ENCODE measurements around the gene CEP57L1. TPM values are rescaled to one million over a fixed set of nuclear protein-coding genes. Genes with fewer than 3 reads are reported as not detected.

Gene CEP57L1
- total RNA-seq, result 14.0 to 18.3 TPM (median 16.6 TPM) in 3 replicates
- long read RNA-seq, transcript CEP57L1-205 (11 exons, 2,771 nt), result major isoform, 5 of 20 reads
- long read RNA-seq, partial matches to known transcripts, result 5 of 20 reads
- long read RNA-seq, other reads (novel, unspliced or antisense), result 10 of 20 reads

- no peaks in the 10 kb centered on the region for H3K27me3 Mint-ChIP-seq (ENCODE audit: low read depth)
- no peaks in the 10 kb centered on the region for H3K9me3 Mint-ChIP-seq (ENCODE audit: low read depth)
- H3K4me1 Mint-ChIP-seq (ENCODE audit: low read depth), result peaks cover 46% of the 10 kb centered on the region
- peak within 1 kb of the TSS; percentile 99 for H3K27ac Mint-ChIP-seq (ENCODE audit: unreplicated experiment)
- H3K4me3 Mint-ChIP-seq (ENCODE audit: unreplicated experiment), result peak within 1 kb of the TSS; percentile 78
- peaks cover 3% of the 10 kb centered on the region for H3K36me3 Mint-ChIP-seq (ENCODE audit: low read depth)
- TF ChIP-seq, protein P1, sequence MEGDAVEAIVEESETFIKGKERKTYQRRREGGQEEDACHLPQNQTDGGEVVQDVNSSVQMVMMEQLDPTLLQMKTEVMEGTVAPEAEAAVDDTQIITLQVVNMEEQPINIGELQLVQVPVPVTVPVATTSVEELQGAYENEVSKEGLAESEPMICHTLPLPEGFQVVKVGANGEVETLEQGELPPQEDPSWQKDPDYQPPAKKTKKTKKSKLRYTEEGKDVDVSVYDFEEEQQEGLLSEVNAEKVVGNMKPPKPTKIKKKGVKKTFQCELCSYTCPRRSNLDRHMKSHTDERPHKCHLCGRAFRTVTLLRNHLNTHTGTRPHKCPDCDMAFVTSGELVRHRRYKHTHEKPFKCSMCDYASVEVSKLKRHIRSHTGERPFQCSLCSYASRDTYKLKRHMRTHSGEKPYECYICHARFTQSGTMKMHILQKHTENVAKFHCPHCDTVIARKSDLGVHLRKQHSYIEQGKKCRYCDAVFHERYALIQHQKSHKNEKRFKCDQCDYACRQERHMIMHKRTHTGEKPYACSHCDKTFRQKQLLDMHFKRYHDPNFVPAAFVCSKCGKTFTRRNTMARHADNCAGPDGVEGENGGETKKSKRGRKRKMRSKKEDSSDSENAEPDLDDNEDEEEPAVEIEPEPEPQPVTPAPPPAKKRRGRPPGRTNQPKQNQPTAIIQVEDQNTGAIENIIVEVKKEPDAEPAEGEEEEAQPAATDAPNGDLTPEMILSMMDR (IDR thresholded peaks at IDR 0.05), result no peak
- DNase-seq (ENCODE audit: low spot score), result peak; percentile 97
These were observed at the start of gene CEP57L1 for GRCh38 chr6:109095036-109095834. Gene CEP57L1, plus strand, starts transcription at chr6:109095507. Its CDS starts 49,715 bp downstream, at chr6:109145222.

DNA sequence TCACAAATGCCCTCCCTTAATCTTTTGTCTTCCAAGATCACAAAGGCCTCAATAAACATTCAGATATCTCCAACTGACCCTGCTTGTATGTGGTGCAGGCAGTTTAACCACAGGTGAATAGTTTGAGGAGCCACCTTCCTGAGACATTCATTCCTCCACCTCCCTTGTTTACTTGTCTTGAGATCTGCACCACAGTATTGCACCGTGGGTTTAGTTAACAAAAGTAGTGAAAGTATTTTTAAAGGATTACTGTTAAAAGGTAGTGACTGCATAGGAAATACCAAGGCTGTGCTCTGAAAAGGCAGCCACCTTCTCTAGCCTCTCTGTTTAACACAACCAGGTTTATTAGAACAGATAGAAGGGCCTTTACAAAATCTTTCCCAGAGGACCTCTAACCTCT lies 47.1 kb upstream of the CEP57L1 start:
- H3K9me3 Mint-ChIP-seq (ENCODE audit: low read depth), result peaks cover under 1% of the 10 kb centered on the region
- H3K4me3 Mint-ChIP-seq (ENCODE audit: unreplicated experiment), result no peak overlapping the region
- H3K36me3 Mint-ChIP-seq (ENCODE audit: low read depth), result no peaks in the 10 kb centered on the region
- H3K27ac Mint-ChIP-seq (ENCODE audit: unreplicated experiment), result no peak overlapping the region
- peaks cover 16% of the 10 kb centered on the region for H3K4me1 Mint-ChIP-seq (ENCODE audit: low read depth)
- H3K27me3 Mint-ChIP-seq (ENCODE audit: low read depth), result no peaks in the 10 kb centered on the region
- TF ChIP-seq, protein P1 (IDR thresholded peaks at IDR 0.05), result no peak
- no peak for DNase-seq (ENCODE audit: low spot score)

- no peak overlapping the region for H3K4me3 Mint-ChIP-seq (ENCODE audit: unreplicated experiment)
These were observed 46.5 kb upstream of the CEP57L1 start for GRCh38 chr6:109048670-109049415.

DNA sequence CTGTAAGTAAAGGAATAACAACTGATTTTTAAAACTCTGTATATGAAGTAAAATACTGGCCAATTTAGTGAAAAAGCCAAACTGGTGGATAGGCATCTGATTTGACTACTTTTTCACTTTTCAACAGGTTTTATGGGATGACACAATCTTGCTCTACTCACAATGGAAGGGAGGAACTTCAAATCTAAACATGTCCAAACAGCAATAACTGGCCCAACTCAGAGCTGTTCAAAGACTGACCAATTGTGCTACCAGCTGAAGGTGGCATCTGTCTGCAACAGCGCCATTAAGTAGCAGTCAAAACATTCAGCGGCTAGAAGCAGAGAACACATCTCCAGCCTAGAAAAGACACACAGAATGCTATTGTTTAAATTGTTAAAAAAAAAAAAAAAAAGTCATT lies 45.3 kb upstream of the CEP57L1 start:
- H3K9me3 Mint-ChIP-seq (ENCODE audit: low read depth), result no peaks in the 10 kb centered on the region
- H3K27me3 Mint-ChIP-seq (ENCODE audit: low read depth), result no peaks in the 10 kb centered on the region
- DNase-seq (ENCODE audit: low spot score), result no peak
- H3K27ac Mint-ChIP-seq (ENCODE audit: unreplicated experiment), result no peak overlapping the region
- no peaks in the 10 kb centered on the region for H3K36me3 Mint-ChIP-seq (ENCODE audit: low read depth)
- no peak overlapping the region for H3K4me3 Mint-ChIP-seq (ENCODE audit: unreplicated experiment)
- peaks cover 20% of the 10 kb centered on the region for H3K4me1 Mint-ChIP-seq (ENCODE audit: low read depth)
- TF ChIP-seq, protein P1 (IDR thresholded peaks at IDR 0.05), result no peak

More at GRCh38 chr6:109048670-109049415, 46.5 kb upstream of the CEP57L1 start:
- no peak overlapping the region for H3K27ac Mint-ChIP-seq (ENCODE audit: unreplicated experiment)
- DNase-seq (ENCODE audit: low spot score), result no peak
- H3K4me1 Mint-ChIP-seq (ENCODE audit: low read depth), result peaks cover 20% of the 10 kb centered on the region
- H3K9me3 Mint-ChIP-seq (ENCODE audit: low read depth), result no peaks in the 10 kb centered on the region
- TF ChIP-seq, protein P1 (IDR thresholded peaks at IDR 0.05), result no peak
- H3K27me3 Mint-ChIP-seq (ENCODE audit: low read depth), result no peaks in the 10 kb centered on the region
- H3K36me3 Mint-ChIP-seq (ENCODE audit: low read depth), result no peaks in the 10 kb centered on the region

DNA sequence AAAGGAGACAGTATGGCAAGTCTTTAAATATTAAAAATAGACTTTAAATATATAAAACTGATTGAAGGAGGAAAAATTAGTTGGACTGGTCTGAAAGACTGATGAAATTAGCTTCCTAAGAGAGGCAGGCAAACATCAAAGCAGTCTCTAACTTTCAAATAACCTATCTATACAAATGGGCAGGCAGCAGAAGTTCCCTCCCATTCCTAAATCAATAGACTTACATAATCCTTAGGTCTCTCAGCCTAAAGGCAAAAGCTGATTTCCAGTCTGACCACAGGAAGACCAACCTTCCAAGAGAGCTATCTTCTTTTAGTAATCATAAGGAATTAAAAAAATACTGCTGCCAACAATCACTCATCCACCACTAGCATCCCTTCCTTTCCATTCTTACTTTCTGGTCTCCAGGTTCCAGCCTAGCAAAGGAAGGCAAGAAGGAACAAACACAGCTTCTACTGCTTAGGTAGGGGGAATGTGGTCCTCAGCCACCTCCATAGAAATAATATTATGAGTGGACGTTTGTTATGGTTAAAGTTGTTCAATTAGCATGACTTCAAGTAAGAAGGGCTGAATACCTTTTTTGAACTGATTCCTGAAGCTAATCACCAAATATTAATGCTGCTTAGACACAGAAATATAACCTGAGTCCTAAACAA lies 44.7 kb upstream of the CEP57L1 start:
- Mint-ChIP-seq H3K27me3 (ENCODE audit: low read depth) (no peaks in the 10 kb centered on the region), H3K27ac (ENCODE audit: unreplicated experiment) (no peak overlapping the region), H3K36me3 (ENCODE audit: low read depth) (no peaks in the 10 kb centered on the region), H3K4me1 (ENCODE audit: low read depth) (peaks cover 20% of the 10 kb centered on the region), H3K4me3 (ENCODE audit: unreplicated experiment) (no peak overlapping the region), H3K9me3 (ENCODE audit: low read depth) (no peaks in the 10 kb centered on the region)
- DNase-seq (ENCODE audit: low spot score), result no peak
- TF ChIP-seq, protein P1 (IDR thresholded peaks at IDR 0.05), result no peak

Data from chondrocyte (in vitro differentiated cells).